Measurements from ENCODE around the gene TUBGCP2. TPM values are rescaled to one million over a fixed set of nuclear protein-coding genes. Genes with fewer than 3 reads are reported as not detected.
A peak's percentile ranks its signal among the peaks of the same experiment; 100 is the strongest.

TUBGCP2 gene
- polyA plus RNA-seq, 3 donors, result 25.9 to 78.6 (median 39.3) TPM

GRCh38 chr10:133334503-133335245 lies 26.0 kb upstream of the TUBGCP2 start:
- no peak overlapping the region for H3K27ac ChIP-seq (ENCODE audit: low read depth in 1 of 2, low read length in 2 of 2)
- peak overlapping the region in 1 of 3 experiments; percentile 44 for H3K4me3 ChIP-seq (replicated peaks in 1 of 3; ENCODE audit: low read depth in 2 of 3, low read length in 3 of 3)
- Mint-ChIP-seq H3K9me3 (peaks cover 0 to 18% (median 7%) of the 10 kb centered on the region in 7 donors), H3K27me3 (ENCODE audit: low read depth in 3 of 3) (peaks cover 39 to 53% (median 46%) of the 10 kb centered on the region in 3 donors), H3K4me1 (peaks cover 7% of the 10 kb centered on the region), H3K36me3 (no peaks in the 10 kb centered on the region), H3K4me3 (peak overlapping the region; percentile 24 to 87), H3K27ac (peak overlapping the region in 2 of 7 donors; percentile 4 to 53)
- no peaks in the 10 kb centered on the region for H3K79me2 ChIP-seq (ENCODE audit: insufficient read depth, low read length)
- H3K36me3 ChIP-seq (replicated peaks in 1 of 2; ENCODE audit: control insufficient read depth in 1 of 2, insufficient read depth in 2 of 2, low read length in 2 of 2), result no peaks in the 10 kb centered on the region
- peaks cover 13 to 67% of the 10 kb centered on the region in 2 donors for H3K27me3 ChIP-seq (ENCODE audit: control insufficient read depth in 2 of 2, insufficient read depth in 2 of 2, low read length in 2 of 2)
- no peaks in the 10 kb centered on the region for H4K20me1 ChIP-seq (ENCODE audit: insufficient read depth, low read length)
- H3K4me1 ChIP-seq (ENCODE audit: control insufficient read depth in 1 of 2, insufficient read depth in 2 of 2, low read length in 2 of 2), result peaks cover 10 to 16% of the 10 kb centered on the region in 2 donors
- peak overlapping the region; percentile 8 for H3K9ac ChIP-seq (ENCODE audit: insufficient read depth, low read length, poor library complexity, severe bottlenecking)
- 22% methylated on average over 51 of the region's 51 CpGs for WGBS (ENCODE audit: insufficient coverage)
- no peak for TF ChIP-seq CTCF (IDR thresholded peaks at IDR 0.05)
- H3K9me3 ChIP-seq (replicated peaks in 1 of 2; ENCODE audit: control insufficient read depth in 1 of 2, insufficient read depth in 1 of 2, low read length in 2 of 2), result peaks cover 5 to 33% of the 10 kb centered on the region in 2 donors
- H3K4me2 ChIP-seq (replicated peaks; ENCODE audit: extremely low read depth, low read length, poor library complexity, severe bottlenecking), result peak overlapping the region; percentile 48
- H2AFZ ChIP-seq (ENCODE audit: insufficient read depth, low read depth, low read length, poor library complexity, severe bottlenecking), result peak overlapping the region; percentile 41
- intact Hi-C loops (cut with micrococcal nuclease), result no loop called here
- no peak for DNase-seq

GRCh38 chr10:133332936-133333699 lies 24.4 kb upstream of the TUBGCP2 start:
- Histone ChIP-seq H3K4me3 (replicated peaks in 1 of 3; ENCODE audit: low read depth in 2 of 3, low read length in 3 of 3) (no peak overlapping the region), H2AFZ (ENCODE audit: insufficient read depth, low read depth, low read length, poor library complexity, severe bottlenecking) (no peak overlapping the region), H3K9me3 (replicated peaks in 1 of 2; ENCODE audit: control insufficient read depth in 1 of 2, insufficient read depth in 1 of 2, low read length in 2 of 2) (peaks cover 5 to 33% of the 10 kb centered on the region in 2 donors), H3K36me3 (replicated peaks in 1 of 2; ENCODE audit: control insufficient read depth in 1 of 2, insufficient read depth in 2 of 2, low read length in 2 of 2) (no peaks in the 10 kb centered on the region), H3K27me3 (ENCODE audit: control insufficient read depth in 2 of 2, insufficient read depth in 2 of 2, low read length in 2 of 2) (peaks cover 16 to 82% of the 10 kb centered on the region in 2 donors), H3K9ac (ENCODE audit: insufficient read depth, low read length, poor library complexity, severe bottlenecking) (no peak overlapping the region), H4K20me1 (ENCODE audit: insufficient read depth, low read length) (no peaks in the 10 kb centered on the region), H3K4me2 (replicated peaks; ENCODE audit: extremely low read depth, low read length, poor library complexity, severe bottlenecking) (no peak overlapping the region), H3K27ac (ENCODE audit: low read depth in 1 of 2, low read length in 2 of 2) (no peak overlapping the region), H3K79me2 (ENCODE audit: insufficient read depth, low read length) (no peaks in the 10 kb centered on the region), H3K4me1 (ENCODE audit: control insufficient read depth in 1 of 2, insufficient read depth in 2 of 2, low read length in 2 of 2) (peaks cover 10 to 16% of the 10 kb centered on the region in 2 donors)
- Mint-ChIP-seq H3K27me3 (ENCODE audit: low read depth in 3 of 3) (peaks cover 55 to 68% (median 60%) of the 10 kb centered on the region in 3 donors), H3K27ac (no peak overlapping the region), H3K9me3 (peaks cover 0 to 18% (median 7%) of the 10 kb centered on the region in 7 donors), H3K4me3 (peak overlapping the region in 1 of 2 donors; percentile 54), H3K4me1 (peaks cover 7% of the 10 kb centered on the region), H3K36me3 (no peaks in the 10 kb centered on the region)
- no peak for TF ChIP-seq CTCF (IDR thresholded peaks at IDR 0.05)
- WGBS (ENCODE audit: insufficient coverage), result 89% methylated on average over 20 of the region's 30 CpGs
- intact Hi-C loops (cut with micrococcal nuclease), result no loop called here
- DNase-seq, result no peak

Measured in CD14-positive monocyte (primary cell).